ENCODE results near the gene CYSTM1.

- TF ChIP-seq PATZ1 (CRISPR knock-in tag; IDR thresholded peaks at IDR 0.05; ENCODE audit: borderline replicate concordance) (no peak), BACH2 (CRISPR knock-in tag; IDR thresholded peaks at IDR 0.05; ENCODE audit: borderline replicate concordance) (no peak), CREB5 (CRISPR knock-in tag; IDR thresholded peaks at IDR 0.05; ENCODE audit: low read depth) (no peak), GLIS3 (CRISPR knock-in tag; IDR thresholded peaks at IDR 0.05) (no peak), ESRRG (CRISPR knock-in tag; IDR thresholded peaks at IDR 0.05) (no peak)
- TF ChIP-seq, protein P1, sequence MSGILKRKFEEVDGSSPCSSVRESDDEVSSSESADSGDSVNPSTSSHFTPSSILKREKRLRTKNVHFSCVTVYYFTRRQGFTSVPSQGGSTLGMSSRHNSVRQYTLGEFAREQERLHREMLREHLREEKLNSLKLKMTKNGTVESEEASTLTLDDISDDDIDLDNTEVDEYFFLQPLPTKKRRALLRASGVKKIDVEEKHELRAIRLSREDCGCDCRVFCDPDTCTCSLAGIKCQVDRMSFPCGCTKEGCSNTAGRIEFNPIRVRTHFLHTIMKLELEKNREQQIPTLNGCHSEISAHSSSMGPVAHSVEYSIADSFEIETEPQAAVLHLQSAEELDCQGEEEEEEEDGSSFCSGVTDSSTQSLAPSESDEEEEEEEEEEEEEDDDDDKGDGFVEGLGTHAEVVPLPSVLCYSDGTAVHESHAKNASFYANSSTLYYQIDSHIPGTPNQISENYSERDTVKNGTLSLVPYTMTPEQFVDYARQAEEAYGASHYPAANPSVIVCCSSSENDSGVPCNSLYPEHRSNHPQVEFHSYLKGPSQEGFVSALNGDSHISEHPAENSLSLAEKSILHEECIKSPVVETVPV (CRISPR knock-in tag; IDR thresholded peaks at IDR 0.05), result no peak
These were observed 49.4 kb upstream of the CYSTM1 start, which contains the start of gene IGIP for GRCh38 chr5:140125637-140126036.
